GM12872 (cell line): ENCODE data around the gene ATP9B.

Experiments
- TF ChIP-seq, protein P1 (sequence below): IDR thresholded peaks from 3 replicates; pipeline ENCODE4 v1.5.1; 2011; ENCODE audit warnings: low read depth, mild to moderate bottlenecking, low read length, moderate library complexity; ENCODE audit not compliant: insufficient read depth

The ATP9B gene

GRCh38 chr18:79068937-79069716 is at the start of gene ATP9B:
Gene ATP9B, plus strand, starts transcription at chr18:79069394. Its CDS starts 17 bp downstream, at chr18:79069411.
- TF ChIP-seq, protein P1, sequence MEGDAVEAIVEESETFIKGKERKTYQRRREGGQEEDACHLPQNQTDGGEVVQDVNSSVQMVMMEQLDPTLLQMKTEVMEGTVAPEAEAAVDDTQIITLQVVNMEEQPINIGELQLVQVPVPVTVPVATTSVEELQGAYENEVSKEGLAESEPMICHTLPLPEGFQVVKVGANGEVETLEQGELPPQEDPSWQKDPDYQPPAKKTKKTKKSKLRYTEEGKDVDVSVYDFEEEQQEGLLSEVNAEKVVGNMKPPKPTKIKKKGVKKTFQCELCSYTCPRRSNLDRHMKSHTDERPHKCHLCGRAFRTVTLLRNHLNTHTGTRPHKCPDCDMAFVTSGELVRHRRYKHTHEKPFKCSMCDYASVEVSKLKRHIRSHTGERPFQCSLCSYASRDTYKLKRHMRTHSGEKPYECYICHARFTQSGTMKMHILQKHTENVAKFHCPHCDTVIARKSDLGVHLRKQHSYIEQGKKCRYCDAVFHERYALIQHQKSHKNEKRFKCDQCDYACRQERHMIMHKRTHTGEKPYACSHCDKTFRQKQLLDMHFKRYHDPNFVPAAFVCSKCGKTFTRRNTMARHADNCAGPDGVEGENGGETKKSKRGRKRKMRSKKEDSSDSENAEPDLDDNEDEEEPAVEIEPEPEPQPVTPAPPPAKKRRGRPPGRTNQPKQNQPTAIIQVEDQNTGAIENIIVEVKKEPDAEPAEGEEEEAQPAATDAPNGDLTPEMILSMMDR, result no peak

DNA sequence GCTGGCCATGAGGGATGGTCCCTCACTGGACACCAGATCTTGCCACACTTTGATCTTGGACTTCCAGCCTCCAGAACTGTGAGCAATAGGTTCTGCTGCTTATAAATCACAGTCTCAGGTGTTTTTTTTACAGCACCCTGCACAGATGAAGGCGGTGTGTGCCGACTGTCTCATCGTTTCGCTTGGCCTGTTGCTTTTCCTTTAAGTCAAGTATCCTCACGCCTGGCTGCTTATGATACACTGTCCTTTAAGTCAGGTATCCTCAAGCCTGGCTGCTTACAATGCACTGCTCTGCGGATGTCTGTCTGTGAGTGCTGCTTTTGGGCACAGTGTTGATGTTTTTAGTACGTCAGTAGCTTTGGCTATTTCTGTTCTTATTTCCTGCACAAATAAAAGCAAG is 49.3 kb upstream of the ATP9B start:
- TF ChIP-seq, protein P1, result no peak

DNA sequence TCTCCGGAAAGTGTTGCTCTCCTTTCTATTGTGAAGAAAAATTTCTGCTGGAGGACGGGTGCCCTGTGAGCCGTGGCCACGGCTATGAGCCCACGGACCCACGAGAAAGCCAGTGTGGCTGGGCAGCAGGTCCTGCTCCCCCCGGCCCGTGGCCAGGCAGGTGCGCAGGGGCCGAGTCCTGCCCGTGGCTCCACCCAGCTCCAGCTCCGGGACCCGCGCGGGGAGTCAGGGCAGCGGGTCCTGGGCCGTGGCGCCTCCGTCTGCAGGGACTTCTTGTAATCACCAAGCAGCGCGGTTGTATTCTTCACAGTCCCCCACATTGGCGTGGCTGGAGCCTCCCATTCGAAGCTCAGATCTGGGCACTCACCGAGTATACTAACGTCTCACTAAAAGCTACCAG is 46.6 kb upstream of the ATP9B start:
- TF ChIP-seq, protein P1, result no peak

DNA sequence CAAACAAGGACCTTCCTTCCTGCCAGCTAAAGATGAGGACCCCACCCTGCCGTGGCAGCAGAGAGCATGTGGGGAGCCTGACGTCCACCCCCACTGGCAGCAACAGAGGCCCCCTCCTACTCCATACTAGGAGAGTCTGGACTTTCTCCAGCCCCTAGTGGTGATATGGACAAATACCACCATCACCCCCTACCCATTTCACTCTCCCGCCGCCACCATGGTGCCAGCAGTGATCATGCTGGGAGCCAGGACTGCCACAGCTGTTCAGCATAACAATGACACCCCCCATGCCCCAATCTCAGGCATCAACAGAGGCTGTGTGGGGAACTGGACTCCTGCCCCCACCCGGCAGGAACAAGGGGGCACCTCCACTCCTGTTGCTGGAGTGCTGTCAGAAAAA is 42.7 kb upstream of the ATP9B start:
- TF ChIP-seq, protein P1, result no peak

- TF ChIP-seq, protein P1, result no peak
Measured at GRCh38 chr18:79030680-79031079, 38.5 kb upstream of the ATP9B start.

GRCh38 chr18:79042276-79042675 is 26.9 kb upstream of the ATP9B start:
- TF ChIP-seq, protein P1, result no peak

- TF ChIP-seq, protein P1, result no peak
Measured at GRCh38 chr18:79043288-79043687, 25.9 kb upstream of the ATP9B start.
